NCI-H2227 treated with DMSO at 0.1 percent for 48 hours (cell line): ENCODE data around the gene INTS15.
"Not testable (repeated sequence)": the region's sequence is repeated elsewhere in the genome, so short reads cannot be mapped to it uniquely, and the experiment has no call there.

ENCODE experiments used
- DNase-seq: peaks from one replicate; lab custom pipeline; 2025; lab: John Stamatoyannopoulos, UW

Gene INTS15

DNA sequence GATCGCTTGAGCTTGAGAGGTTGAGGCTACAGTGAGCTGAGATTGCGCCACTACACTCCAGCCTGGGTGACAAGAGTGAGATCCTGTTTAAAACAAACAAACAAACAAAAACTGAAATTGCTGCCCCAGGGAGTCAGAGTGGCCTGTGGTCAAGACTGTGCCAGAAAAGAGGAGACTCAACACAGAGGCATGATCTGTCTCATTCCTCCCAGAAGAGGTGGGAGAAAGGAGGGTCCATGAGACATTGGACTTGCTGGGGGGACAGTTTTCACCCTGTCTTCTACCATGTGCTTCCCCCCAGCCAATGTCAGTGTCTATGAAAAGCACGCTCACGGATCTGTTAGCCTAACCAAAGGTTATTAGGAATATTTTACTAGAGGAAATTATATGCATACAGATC is 28.8 kb downstream of the INTS15 start:
- no peak for DNase-seq

DNA sequence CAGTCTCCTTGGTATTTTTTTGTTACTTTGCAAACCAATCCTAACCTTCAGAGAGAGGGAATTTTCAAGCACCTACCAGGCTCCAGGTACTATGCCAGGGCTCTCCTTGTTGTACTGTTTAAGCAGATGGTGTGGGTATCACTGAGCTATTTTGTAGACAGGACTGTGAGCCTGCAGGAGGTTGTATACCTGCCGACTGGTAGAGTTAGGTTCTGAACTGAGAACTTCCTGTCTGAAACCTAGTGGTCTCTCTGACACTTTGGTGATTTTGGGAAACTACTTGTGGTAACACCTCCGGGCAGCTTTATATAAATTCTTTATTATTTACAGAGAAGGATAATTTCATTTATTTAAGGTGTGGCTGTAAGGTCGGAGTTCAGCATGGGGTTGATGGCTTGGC is 30.1 kb downstream of the INTS15 start:
- no peak for DNase-seq

DNA sequence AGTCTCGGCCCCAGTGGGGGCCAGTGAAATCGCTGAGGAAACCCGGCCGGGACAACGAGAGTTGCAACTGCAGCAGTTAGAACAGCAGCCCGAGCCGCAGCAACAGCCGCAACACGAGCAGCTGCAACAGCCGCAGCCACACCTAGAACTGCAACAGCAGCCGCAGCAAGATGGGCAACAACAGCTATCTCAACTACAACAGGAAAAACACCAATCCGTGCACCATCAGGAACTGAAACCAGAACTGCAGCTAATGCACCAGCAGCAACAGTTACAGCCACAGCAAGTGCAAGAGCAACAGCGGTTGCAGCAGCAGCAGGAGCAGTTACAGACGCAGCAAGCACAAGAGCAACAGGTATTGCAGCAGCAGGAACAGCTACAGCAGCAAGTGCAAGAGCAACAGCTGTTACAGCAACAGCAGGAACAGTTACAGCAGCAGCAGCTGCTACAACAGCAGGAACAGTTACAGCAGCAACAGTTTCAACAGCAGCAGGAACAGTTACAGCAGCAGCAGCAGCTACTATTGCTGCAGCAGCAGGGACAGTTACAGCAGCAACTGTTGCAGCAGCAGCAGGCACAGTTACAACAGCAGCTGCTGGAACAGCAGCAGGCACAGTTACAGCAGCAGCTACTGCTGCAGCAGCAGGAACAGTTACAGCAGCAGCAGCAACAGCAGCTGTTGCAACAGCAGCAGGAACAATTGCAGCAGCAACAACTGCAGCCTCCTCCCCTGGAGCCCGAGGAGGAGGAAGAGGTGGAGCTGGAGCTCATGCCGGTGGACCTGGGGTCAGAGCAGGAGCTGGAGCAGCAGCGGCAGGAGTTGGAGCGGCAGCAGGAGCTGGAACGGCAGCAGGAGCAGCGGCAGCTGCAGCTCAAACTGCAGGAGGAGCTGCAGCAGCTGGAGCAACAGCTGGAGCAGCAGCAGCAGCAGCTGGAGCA is 31.6 kb downstream of the INTS15 start:
- no peak for DNase-seq

DNA sequence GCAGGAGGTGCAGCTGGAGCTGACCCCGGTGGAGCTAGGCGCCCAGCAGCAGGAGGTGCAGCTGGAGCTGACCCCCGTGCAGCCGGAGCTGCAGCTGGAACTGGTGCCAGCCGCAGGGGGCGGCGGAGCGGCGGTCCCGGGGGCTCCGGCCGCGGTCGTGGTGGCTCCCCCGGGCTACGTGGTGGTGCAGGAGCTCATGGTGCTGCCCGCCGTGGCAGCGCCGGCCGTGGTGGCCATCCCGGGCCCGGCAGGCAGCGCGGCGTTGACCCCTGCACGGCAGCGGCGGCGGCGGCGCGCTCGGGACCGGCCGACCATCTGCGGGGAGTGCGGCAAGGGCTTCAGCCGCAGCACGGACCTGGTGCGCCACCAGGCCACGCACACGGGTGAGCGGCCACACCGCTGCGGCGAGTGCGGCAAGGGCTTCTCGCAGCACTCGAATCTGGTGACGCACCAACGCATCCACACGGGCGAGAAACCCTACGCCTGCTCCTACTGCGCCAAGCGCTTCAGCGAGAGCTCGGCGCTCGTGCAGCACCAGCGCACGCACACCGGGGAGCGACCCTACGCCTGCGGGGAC is 32.4 kb downstream of the INTS15 start:
- DNase-seq: no peak

DNA sequence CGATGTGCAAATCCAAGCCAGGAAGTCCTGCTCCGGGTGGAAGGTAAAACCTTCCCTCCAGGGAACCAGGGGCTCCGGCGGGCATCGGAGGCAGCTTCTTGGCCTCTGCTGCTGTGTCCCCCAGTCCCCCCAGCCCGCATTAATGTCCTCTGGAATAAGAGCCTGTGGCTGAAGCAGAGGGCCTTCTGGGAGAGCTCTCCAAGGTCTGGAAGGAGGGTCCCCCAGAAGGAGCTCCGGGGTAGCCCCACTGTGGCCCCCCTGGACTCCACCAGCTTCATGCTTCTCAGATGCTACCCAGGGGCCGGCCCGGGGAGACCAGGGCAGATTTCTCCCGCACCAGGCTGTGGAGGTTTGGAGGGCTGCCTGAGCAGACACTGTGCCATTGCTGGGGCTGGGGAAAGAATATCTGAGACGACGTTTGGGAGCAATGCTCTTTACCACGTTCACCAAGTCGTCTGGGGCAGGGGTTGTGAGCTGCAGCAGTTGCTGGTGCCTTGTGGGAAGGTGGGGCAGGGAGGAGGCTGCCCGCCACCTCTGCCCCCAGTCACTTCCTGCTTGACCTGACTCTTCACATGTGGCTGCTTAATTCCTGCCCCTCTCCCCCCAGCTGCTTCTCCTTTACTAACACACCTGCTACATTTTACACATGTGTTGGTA is 33.9 kb downstream of the INTS15 start:
- no peak for DNase-seq

DNA sequence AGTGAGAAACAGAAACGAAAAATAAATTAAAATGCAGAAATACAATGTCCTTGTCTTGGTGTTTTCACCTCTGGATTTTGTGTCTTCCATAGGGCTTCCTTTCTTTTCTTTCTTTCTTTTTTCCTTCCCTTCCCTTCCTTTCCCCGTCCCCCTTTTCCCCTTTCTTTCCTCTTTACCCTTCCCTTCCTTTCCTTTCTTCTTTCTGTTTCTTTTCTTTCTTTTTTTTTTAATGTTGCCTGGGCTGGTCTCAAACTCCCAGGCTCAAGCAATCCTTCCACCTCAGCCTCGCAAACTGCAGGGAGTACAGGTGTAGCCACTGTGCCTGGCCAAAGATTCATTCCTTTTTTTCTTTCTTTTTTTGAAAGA is 34.4 kb downstream of the INTS15 start:
- DNase-seq: no peak

DNA sequence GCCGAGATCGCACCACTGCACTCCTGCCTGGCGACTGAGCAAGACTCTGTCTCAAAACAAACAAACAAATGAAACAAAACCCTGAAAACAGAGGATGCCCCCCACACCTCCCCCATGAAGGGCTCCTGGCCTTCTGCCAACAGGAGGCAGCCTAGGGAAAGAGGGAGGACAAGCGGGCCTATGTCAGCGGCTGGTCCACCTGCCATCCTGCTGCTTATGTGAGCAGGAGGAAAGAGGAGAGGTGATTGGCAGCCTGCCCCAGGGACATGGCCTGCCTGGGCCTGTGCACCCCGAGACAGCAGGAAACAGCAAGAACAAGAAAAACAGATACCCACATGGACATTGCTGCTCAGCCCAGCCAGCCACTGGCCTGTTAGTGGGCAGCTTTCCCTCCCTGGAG is 38.2 kb downstream of the INTS15 start:
- DNase-seq: no peak

DNA sequence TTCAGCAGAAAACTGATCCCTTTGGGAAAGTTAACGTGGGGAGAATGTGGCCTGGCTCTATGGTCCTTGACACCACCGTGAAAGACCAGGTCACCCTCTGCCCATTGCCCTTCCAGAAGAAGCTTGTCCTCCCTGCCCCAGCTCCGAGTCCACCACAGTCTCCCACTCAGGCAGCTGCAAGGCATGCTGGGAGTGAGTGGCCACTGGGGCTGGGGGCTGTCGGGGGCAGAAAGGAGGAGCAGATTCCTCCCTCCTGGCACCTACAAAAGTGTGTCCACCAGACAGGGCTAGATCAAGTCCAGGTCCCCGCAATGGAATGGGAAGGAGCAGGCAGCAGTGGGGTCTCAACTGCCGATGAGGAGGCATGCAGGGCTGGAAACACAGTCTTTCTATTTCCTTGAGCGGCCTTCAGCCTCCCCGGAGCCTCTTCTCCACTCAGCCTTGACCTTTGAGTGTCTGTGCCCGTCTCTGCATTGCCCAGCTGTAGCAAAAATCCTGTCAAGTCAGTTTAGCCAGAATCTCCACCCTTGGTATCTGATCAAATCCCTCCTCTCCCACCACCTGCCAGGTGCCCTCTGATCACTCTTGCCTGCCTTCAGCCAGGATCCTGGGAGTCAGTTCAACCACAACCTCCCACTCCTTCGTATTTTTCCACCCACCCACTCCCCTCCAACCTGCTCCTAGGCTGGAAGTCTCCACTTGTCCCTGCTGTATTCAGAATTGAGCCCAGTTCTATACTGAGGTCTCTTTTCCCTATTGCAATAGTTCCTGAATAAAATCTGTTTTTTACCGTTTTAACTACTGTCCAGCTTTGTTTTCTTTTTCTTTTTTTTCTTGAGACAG is 40.4 kb downstream of the INTS15 start:
- no peak for DNase-seq

DNA sequence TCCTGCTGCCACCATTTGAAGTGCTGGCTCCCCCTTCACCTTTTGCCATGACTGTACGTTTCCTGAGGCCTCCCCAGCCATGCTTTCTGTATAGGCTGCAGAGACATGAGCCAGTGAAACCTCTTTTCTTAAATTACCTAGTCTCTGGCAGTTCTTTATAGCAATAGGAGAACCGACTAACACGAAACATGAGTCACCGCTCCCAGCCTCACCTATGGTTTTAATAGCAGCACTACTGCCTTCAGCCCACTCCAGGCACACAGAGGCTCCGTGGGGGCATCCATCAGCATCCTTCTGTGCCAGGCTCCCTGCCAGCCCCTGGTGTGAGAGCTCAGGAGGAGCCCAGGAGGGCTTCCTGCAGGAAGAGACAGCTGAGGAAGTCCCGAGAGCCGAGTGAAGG is 41.8 kb downstream of the INTS15 start:
- DNase-seq: no peak

DNA sequence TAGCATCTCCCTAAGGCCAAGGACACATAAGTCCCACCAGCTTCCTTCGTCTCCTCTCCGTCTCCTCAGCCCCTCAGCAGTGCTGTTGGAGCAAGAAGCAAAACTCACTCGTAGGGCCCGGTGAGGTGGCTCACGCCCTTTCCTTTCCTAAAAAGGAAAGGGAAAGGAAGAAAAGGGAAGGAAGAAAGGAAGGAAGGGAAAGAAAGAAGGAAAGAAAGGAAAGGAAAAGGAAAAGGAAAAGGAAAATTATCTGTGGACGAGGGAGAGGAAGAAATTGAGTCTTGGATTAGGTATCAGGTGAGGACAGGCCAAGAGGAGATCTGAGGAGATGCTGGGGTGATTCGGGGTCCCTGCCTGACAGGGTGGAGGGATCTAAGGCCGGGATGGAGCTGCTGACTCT is 44.2 kb downstream of the INTS15 start:
- DNase-seq: no peak

DNA sequence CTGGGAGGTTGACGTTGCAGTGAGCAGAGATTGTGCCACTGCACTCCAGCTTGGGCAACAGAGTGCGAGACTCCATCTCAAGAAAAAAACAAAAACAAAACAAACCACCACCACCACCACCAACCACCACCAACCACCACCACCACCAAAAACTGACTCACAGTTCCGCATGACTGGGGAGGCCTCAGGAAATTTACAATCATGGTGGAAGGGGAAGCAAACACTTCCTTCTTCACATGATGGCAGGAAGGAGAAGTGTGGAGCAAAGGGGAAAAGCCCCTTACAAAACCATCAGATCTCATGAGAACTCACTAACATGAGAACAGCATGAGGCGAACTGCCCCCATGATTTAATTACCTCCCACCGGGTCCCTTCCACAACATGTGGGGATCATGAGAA is 45.1 kb downstream of the INTS15 start:
- not testable (repeated sequence) for DNase-seq

DNA sequence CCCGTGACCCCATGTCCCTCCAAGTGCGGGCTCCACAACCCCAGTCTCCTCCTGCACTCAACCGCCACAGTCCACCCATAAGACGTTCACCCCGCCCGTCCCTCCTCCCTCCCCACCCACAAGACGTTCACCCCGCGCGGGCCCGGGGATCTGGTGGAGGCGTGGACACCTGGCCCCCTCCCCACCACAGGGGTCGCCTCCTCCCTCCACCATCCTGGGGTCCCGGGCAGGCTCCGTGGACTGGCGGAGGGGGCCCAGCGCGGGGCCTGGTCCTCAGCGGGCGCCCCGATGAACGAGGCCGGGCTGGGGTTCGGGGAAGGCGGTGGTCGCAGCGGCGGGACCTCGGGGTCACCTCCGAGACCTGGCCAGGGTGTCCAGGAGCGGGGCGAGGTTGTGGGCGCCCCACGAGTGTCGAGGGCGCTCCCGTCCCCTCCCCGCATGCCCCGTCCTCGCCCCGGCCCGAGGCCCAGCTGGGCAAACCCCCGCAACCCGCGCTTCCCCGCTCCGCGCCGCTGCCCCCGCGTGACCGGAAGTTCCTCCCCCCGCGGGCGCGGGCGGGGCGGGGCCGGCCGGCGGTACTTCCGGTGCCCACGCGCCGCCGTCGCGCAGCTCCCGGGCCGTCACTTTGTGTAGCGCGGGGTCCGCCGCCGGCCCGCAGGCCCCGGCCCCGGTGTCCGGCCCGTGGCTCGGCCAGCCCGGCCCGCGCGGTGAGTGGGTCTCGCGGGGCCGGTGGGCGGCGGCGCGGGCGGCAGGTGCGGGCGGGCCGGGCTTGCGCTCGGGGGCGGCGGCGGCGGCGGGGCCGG is 47.1 kb downstream of the INTS15 start, which contains the start of gene ZNF316:
Gene ZNF316 (plus strand): TSS at position 578 of the 803 bp plus-strand sequence. CDS start 5,092 bp downstream, outside the sequence.
- no peak for DNase-seq

DNA sequence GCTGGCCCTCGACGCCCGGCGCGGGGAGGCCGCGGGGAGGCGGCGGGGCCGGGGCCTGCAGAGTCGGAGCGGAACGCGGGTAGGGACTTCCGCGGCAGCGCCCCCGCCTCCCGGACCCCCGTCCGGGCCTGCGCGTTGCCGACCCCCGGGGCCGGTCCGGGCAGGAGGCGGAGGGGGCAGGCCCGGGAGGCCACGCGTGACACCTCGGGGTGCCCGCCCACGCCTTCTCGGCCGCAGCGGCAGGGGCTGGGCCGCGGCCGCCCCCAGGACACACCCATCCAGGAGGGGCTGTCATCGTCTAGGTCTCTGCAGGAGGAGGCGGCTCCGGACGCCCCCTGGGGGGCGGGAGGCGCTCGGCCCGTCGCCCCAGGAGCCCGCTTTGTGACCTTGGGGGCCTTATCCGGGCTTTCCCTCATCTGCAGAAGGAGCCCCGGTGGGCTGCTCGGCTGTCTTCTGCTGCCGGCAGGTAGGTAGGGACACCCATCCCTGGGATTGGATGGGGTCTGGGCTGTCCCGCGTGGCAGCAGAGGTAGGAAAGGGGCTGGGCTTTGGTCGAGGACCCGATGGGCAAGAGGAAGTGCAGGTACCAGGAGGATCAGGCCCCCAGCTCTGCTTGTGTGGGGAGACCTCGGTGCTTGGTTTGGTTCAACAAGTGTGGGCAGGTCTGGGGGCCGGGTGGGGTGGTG is 47.9 kb downstream of the INTS15 start:
- no peak for DNase-seq

DNA sequence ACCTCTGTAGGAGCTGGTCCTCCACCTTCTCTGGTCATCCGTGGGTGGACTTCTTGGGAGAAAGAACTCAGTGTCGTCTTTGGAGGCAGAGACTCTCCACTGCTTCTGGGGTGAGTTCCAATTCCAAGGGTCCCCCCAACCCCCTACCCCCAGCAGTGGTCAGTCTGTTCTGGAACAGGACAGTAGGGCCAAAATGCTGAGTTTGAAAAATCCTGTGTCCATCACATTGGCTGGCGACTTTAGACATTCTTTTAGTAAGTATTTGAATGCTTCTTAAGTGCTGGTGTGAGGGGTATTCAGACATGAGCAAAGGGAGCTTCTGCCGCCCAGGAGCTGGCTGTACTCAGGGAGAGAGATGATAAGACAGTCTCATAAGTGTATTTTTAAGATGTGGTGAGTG is 49.2 kb downstream of the INTS15 start:
- DNase-seq: no peak

DNA sequence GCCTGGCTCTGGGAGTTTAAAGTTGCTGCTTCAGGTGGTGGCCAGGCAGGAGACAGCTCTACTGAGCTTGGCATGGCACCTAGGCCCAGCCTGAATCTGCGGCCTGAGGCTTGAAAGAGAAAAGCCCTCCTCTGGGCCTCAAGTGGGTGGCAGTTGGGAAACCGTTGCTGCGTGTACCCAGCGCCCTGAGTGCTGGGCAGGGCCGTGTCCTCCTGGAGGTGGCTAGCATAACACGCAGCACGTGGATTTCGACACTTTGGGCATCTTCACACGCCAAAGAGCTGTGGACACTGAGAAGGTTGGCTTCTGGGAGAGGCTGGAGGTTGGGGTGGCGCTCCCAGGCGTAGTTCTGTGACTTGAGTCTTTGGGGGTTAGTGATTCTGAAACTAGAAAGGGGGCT is 49.8 kb downstream of the INTS15 start:
- no peak for DNase-seq

DNA sequence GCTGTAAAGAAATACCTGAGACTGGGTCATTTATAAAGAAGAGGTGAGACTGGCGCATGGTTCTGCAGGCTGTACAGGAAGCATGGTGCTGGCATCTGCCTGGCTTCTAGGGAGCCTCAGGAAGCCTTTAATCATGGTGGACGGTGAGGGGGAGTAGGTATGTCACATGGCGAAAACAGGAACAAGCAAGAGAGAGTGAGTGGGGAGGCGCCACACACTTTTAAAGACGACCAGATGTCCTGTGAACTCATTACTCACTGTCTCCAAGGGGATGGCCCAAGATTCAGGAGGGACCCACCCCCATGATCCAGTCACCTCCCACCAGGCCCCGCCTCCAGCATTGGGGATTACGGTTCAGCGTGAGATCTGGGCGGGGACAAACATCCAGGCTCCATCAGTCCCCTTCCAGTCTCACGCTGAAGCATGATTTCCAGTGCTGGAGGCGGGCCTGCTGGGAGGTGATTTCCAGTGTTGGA is 50.5 kb downstream of the INTS15 start:
- DNase-seq: no peak

DNA sequence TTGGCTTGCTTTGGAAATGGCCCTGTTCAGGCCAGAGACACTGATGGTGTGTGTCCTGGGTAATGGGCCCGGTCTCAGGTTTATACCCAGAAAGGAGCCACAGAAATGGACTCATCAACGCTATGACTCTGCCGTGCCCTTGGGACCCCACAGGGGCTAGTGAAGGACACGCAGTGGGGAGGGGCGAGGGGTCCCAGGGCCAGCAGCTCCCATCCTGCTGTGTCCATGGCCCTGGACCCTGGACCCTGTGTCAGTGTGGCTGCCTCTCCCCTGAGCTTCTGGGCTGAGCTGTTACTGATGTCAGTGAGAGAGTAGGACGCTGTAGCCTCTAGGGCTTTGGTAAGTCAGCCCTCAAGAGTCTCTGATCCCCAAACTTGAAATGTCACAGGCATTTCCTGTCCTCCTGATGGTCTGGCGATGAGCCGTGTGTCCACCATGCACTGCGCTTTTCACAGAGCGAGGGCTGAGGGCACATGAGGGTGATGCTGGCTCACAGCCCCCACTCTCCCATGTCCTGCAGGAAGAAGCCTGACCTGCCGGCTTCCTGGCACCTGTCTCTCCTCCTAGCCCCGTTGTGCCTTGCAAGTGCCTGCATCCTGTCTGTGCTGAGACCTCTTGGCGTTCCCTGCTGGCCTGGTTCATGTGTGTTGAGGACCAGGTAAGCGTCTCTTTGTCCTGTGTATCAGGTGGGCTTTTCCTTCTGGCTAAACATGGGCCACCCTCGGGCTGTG is 51.6 kb downstream of the INTS15 start:
- no peak for DNase-seq

DNA sequence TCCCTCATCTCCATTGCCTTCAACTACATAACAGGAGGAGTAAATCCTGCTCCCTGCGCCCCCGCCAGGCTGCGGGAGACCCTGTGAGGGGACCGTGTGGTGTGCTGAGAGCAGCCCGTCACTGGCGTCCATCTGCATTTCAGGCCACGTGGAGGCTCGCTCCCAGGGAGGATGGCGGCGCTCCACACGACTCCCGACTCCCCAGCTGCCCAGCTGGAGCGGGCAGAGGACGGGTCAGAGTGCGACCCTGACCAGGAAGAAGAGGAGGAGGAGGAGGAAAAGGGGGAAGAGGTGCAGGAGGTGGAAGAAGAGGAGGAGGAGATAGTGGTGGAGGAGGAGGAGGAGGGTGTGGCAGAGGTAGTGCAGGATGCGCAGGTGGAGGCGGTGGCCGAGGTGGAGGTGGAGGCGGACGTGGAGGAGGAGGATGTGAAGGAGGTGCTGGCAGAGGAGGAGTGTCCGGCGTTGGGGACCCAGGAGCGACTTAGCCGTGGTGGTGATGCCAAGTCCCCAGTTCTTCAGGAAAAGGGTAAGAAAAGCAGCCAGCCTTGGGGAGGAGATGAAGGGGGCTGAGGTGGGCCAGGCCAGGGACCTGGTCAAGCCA is 52.5 kb downstream of the INTS15 start:
- DNase-seq: no peak

DNA sequence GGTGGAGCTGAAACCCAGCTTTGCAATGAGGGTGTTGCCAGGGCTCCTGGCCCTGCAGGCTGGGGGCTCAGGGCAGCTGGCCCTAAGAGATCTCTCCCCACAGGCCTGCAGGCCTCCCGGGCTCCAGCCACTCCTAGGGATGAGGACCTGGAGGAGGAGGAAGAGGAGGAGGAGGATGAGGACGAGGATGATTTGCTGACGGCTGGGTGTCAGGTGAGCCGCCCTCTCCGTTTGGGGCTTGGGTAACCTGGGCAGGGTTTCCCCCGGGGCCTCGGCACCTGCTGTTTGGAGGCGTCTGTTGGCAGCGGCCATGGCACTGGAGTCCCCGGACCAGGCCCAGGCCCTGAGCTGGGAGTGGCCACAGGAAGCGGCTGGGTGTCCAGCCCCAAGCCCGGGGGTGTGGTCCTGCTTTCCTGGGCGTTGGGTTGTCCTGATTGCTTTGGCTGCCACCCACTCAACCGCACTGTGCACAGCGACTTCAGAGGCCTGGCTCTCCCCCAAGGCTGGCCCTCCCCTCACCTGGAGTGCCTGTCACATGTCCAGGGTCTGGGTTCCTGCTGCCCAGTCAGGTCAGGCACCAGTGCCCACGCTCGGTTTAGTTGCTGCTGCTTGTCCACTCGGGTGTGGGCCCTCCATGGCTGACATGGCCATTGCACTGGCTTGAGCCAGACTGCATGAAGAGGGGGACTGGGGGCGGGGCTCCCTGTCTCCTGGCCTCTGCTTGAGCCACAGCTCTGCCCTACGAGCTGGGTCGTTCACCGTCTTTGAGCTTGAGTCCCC is 53.2 kb downstream of the INTS15 start:
- no peak for DNase-seq
